HG03159 (cell line): ENCODE data around the gene TOM1L2.
"Not testable (repeated sequence)": the region's sequence is repeated elsewhere in the genome, so short reads cannot be mapped to it uniquely, and the experiment has no call there.

Experiments used
- ATAC-seq: cut with Tn5 transposase; IDR thresholded peaks from one replicate; pipeline ENCODE4 v1.9.1; 2021; ENCODE audit warnings: mild to moderate bottlenecking, moderate library complexity; ENCODE audit not compliant: unreplicated experiment

TOM1L2 gene

DNA sequence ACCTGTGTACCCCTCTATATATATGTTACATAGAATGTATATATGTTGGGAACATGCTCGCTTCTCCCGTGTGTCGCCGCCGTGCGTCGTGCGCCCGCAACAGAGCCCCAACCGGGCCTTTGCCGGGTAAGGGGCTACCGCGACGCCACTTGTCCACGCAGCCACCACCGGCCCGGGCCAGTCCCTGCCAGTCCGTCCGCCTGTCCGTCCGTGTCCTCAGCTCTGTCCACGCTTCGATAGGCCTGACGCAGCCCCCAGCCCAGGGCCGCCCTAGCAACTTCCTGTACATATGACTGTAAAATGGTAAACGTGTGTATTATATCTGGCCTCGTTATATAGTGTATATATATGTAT lies 161.3 kb downstream of the TOM1L2 start:
- ATAC-seq: no peak

DNA sequence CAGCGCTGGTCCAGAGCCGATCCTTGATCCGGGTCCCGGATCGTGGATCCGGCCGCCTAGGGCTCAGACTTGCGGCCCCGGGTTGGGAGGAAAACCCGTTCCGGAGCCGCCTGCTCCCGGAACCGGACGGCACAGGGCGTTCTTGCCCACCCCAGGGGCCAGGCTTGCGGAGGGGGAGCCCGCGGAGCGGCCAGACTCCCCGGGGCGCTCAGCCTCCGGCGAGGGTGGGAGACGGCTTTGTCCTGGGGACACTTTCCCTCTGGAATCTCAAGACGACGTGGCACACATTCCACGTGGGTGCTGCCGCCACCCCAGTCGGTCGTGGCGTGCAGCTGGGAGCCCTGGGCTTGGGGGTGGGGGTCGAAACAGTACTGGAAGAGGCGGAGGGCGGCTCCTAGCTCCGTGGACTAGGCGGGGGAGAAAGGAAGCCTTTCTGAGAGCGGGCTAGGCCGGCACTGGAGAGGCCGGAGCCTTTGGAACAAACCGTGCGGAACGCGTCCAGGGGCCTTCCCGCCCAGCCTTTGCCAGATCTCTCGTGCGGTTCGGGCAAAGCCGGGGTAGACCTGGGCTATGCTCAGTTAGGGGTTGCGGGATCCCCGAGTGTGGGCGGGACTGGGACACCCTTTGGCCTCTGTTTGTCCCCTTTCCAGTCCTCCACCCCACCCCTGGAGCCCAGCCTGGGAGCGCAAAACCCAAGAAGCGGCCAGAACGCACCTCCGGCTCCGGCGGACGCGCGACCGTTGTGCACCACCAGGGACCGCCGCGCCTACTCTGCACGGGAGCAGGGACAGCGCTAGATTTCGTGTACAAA lies 161.9 kb downstream of the TOM1L2 start:
- no peak for ATAC-seq

DNA sequence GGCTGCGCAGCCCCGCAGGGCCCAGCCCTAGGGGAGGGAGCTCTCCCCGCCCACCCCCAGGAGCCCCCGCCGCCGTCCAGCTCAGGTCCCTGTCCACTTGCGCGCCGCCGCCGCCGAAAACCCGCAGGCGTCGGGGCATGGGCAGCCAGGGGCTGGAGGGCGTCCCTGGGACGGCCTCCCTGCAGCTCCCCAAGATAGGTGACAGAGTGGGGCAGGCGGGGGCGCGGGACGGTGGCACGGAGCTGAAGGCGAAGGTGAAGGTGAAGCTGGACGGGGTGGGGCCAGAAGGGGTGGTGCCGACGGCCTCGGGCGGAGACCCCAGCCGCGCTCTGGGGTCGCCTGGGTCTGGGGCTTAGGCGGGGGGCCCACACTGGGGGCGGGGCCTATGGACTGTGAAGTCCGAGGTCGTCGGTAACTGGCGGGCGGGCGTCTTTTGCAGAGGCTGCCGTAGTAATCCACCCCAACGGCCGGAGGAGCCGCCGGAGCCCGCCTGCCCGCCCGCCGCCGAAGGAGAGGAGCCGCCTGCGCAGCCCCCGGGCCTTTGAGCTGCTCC lies 162.6 kb downstream of the TOM1L2 start:
- ATAC-seq: no peak

DNA sequence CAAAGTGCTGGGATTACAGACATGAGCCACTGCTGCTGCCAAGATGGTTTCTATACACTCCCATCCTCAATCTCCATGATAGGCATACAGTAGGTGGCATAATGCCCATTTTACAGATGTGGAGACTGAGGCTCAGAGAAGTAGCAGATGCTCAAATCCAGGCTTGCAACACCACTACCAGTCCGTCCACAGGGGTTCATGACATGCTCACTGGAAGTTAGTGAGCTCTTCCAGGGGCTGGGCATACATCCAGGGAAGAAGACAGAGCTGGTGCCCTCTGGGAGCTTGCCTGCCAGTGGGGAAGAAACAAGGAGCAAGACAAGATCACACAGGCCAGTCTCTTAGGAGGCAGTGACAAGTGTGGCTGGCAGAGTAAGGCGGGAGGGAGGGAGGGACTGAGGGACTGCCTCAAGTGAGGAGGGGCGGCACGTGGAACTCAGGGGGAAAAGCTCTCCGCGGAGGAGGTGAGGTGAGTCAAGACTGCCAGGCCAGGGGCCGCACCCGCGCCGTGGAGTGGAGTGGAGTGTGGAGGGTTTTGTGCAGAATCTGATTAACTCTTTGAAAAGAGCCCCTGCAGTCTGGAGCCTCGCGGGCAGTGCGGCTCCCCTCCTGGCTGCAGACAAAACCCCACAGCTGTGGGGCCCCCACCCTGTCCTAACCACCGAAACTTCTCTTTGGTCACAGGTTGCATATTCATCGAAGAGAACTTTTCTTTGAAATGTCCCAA lies 163.3 kb downstream of the TOM1L2 start:
- peak; percentile 44 for ATAC-seq

DNA sequence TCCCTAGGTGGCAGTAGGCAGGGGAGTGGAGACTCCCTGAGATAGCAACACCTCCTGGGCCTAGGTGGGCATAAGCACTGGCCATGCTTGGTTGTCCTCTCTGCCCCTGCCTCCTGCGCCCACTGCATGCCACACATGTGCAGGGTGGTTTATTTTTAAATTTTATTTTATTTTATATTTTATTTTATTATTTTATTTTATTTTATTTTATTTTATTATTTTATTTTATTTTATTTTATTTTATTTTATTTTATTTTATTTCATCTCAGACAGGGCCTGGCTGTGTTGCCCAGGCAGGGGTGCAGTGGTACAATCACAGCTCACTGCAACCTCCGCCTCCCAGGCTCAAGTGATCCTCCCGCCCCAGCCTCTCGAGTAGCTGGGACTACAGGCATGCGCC lies 164.0 kb downstream of the TOM1L2 start:
- ATAC-seq: not testable (repeated sequence)

DNA sequence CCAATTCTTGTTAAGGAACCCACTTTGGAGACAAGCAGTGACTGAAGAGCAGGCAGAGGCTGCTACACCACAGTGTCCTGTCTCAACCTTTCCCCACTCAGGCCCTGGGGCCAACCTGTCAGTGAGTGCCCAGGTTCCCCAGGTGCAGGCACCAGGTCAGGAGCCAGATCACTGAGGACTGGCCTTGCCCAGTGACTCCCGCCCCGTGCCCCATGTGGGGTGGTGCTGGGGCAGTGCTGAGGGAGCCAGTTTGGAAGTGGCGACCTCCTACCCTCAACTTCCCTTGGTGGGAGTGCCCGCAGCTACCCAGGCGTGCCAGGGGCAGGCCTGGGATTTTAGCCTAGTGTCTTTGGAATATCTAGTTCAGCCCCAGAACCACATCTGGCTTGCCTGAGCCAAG lies 164.8 kb downstream of the TOM1L2 start:
- ATAC-seq: no peak

DNA sequence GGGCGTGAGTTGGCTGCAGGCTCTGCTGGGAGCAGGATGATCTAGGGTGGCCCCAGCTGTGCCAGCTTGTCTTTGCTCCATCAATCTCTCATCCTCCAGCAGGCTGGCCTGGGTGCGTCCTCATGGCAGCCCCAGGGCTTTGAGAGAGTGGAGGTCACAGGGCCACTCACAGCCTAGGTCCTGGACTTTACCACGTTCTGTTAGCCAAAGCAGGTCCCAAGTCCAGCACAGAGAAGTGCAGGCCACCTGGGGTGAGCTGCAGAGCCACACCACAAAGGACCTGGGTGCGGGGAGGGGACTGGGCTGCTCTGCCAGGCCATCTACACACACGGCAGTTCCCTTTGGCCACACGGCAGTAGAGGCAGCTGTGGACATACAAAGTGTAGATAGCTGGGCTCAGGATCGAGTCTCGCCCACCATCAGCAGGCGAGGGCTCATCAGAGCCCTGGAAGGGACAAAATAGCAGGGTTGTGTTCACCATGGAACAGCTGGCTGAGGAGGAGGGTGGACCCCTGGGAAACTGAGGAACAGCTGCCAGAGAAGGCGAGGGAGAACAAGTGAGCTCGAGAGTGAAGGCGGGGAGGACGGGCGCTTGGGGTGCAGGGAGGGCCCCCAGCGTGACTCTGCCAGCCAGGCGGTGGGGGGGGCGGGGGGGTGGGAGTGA lies 165.5 kb downstream of the TOM1L2 start:
- no peak for ATAC-seq

DNA sequence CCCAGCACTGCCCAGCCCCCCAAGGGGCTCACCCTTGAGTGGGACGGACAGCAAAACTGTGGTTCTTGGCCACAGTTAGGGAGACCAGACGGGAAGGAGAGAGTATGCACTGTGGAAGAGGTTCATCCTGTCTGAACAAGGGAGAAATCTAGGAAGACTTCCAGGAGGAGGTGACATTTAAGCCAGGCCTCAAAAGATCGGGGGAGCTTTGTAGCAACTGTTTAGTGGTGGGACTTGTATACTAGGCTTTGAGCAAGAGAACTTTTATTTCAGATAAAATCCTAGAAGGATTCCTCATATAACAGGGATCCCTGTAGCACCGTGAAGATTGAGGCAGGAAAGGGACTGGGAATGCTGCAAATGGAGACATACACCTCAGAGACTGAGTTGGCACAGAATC lies 166.2 kb downstream of the TOM1L2 start:
- ATAC-seq: no peak

DNA sequence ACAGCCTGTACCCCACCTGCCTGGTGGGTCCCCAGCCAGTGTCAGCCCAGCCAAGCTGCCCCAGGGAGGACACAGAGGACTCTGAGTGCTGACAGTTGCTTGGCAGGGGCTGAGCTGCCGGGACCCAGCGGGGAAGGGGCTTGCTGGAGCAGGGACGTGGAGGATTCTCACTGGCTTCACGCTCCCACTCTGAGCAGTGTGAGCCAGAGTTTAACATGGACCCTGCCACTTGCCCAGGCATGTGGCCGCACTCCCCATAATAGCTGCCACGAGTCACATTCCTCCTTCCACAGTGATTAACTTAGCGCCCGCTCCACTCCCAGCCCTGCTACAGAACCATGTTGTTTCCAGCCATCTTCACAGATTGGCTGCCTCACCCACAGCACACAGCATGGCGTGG lies 166.6 kb downstream of the TOM1L2 start:
- ATAC-seq: no peak

DNA sequence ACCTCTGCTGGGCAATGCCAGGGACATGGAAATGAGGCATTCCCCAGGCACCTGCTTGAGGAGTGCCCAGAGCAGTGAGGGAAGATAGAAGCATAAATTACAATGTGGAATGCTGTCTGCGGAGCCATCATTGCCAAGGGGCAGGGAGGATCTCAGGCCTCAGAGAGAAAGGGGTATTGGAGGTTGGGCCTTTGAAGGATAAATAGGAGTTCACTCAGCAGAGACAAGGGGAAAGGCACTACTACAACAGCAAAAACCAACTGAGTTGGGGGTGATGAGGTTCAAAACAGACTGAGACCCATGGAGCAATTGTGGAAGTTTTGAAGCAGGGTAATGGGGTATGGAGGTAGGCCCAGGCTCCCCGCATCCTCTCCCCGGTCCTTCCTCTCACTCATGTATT lies 168.2 kb downstream of the TOM1L2 start:
- no peak for ATAC-seq

DNA sequence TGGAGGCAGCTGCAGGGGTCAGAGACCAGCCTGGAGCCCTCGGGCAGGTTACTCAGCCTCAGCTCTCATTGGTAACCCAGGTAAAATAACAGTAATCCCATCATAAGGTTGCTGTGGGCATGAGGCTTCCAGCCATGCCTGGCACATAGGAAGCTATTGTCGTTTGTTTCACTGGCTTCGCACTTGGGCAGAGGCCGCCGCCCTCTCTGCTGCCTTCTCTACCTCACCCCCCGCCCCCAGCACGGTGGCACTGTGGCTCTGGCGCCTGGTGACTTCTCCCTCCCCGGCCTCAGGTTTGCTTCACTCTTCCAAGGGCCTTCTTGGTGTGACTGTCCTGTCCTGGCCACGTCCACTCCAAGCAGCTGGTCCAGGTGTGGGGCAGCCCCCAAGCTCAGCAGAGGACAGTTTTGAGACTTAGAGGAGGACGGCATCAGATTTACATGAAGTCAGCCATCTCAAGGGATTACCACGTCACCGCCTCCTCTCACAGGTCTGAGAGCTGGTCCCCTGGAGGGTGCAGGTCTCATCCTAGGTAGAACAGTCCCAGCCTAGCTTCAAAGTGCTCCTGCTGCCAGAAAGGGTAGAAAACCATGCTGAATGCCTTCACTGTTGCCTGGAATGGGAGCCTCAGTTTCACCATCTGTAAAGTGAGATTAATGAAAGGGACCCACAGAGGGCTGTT lies 170.3 kb downstream of the TOM1L2 start:
- ATAC-seq: no peak

DNA sequence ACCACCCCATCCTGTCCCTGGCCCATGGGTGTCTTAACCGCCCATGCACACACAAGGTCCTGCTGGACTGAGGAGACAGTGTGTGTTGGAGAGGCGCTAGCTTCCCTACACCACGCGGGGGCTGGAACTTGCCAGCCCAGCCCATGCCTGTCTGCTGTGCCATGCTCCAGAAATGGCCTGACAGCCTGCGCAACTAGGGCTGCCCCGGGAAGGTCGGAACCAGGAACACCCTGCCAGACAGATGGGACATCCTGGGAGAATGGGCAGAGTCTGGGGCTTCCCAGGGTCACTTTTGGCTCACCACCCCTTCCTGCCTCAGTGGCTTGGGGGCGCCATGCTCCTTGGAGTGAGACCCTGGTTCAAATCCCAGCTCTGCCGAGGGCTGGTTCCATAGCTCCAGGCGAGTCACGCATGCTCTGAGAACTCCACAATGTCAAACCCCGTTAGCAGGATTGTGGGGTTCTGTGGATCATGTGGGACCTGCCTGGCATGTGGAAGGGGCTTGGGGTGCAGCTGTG lies 171.6 kb downstream of the TOM1L2 start:
- ATAC-seq: no peak

DNA sequence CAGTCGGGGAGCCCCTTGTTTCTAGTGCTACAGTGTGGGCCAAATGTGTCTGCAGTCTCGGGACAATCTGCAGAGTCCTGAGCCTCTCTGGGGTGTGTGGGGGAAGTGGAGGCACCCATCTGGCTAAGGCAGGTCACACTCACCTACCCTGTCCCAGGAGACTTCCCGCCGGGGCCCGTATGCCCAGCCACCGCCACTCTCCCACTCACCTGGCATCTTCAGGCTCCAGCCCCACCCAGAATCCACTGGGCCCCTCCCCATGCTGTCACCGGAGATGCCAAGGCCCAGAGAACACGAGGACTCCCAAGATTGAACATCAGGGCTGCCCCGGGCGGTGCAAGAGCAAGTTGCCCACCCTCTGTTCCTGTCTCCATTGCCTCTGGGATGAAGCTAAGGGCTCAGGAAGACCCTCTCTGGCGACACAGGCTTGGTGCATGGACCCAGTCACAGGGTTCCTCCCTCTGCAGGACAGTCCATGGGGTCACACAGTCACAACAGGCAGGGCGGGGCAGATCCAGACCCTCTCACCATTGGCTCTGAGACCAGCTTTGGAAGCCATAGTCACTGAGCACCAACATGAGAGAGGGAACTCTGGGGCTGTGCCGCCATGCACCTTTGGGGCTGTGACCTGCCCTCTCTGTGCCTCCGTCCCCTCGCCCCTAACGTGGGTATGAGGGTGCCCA lies 173.5 kb downstream of the TOM1L2 start:
- no peak for ATAC-seq

DNA sequence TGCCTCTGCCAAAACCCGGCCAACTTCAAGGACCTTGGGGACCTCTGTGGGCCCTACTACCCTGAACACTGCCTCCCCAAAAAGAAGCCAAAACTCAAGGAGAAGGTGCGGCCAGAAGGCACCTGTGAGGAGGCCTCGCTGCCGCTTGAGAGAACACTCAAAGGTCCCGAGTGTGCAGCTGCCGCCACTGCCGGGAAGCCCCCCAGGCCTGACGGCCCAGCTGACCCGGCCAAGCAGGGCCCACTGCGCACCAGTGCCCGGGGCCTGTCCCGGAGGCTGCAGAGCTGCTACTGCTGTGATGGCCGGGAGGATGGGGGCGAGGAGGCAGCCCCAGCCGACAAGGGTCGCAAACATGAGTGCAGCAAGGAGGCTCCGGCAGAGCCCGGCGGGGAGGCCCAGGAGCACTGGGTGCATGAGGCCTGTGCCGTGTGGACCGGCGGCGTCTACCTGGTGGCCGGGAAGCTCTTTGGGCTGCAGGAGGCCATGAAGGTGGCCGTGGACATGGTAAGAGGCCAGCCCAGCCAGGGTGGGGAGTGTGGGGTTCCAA lies 174.1 kb downstream of the TOM1L2 start:
- ATAC-seq: no peak

DNA sequence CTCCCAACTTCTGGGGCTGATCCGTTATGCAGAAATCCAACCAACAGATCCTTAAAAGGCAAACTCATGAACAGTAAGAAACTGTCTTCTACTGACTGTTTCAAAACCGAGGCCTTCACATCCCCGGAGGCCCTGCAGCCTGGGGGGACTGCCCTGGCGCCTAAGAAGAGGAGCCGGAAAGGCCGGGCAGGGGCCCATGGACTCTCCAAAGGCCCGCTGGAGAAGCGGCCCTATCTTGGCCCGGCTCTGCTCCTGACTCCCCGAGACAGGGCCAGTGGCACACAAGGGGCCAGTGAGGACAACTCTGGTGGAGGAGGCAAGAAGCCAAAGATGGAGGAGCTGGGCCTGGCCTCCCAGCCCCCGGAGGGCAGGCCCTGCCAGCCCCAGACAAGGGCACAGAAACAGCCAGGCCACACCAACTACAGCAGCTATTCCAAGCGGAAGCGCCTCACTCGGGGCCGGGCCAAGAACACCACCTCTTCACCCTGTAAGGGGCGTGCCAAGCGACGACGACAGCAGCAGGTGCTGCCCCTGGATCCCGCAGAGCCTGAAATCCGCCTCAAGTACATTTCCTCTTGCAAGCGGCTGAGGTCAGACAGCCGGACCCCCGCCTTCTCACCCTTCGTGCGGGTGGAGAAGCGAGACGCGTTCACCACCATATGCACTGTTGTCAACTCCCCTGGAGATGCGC lies 174.9 kb downstream of the TOM1L2 start:
- no peak for ATAC-seq

DNA sequence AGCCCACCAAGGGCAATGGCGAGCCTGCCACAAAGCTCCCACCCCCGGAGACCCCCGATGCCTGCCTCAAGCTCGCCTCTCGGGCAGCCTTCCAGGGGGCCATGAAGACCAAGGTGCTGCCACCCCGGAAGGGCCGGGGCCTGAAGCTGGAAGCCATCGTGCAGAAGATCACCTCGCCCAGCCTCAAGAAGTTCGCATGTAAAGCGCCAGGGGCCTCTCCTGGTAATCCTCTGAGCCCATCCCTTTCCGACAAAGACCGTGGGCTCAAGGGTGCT lies 175.5 kb downstream of the TOM1L2 start:
- no peak for ATAC-seq

DNA sequence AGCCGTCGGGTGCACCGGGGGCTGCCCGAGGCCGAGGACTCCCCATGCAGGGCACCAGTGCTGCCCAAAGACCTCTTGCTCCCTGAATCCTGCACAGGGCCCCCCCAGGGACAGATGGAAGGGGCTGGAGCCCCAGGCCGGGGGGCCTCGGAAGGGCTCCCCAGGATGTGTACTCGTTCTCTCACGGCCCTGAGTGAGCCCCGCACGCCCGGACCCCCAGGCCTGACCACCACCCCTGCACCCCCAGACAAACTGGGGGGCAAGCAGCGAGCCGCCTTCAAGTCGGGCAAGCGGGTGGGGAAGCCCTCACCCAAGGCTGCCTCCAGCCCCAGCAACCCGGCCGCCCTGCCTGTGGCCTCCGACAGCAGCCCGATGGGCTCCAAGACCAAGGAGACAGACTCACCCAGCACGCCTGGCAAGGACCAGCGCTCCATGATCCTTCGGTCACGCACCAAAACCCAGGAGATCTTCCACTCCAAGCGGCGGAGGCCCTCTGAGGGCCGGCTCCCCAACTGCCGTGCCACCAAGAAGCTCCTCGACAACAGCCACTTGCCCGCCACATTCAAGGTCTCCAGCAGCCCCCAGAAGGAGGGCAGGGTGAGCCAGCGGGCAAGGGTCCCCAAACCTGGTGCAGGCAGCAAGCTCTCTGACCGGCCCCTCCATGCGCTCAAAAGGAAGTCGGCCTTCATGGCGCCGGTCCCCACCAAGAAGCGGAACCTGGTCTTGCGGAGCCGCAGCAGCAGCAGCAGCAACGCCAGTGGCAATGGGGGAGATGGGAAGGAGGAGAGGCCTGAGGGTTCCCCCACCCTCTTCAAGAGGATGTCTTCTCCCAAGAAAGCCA lies 176.0 kb downstream of the TOM1L2 start:
- no peak for ATAC-seq

DNA sequence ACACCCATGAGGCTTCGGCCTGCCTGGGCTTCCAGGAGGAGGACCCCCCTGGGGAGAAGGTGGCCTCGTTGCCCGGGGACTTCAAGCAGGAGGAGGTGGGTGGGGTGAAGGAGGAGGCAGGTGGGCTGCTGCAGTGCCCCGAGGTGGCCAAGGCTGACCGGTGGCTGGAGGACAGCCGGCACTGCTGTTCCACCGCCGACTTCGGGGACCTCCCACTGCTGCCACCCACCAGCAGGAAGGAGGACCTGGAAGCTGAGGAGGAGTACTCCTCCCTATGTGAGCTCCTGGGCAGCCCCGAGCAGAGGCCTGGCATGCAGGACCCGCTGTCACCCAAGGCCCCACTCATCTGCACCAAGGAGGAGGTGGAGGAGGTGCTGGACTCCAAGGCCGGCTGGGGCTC lies 176.9 kb downstream of the TOM1L2 start:
- no peak for ATAC-seq

DNA sequence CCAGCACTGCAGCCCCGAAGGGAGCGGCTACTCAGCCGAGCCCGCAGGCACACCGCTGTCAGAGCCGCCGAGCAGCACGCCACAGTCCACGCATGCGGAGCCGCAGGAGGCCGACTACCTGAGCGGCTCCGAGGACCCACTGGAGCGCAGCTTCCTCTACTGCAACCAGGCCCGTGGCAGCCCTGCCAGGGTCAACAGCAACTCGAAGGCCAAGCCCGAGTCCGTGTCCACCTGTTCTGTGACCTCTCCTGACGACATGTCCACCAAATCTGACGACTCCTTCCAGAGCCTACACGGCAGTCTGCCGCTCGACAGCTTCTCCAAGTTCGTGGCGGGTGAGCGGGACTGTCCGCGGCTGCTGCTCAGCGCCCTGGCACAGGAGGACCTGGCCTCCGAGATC lies 177.8 kb downstream of the TOM1L2 start:
- ATAC-seq: no peak
